NB4 (cell line): Measurements from ENCODE around the gene HINT2.

Experiments
- CTCF ChIP-seq: IDR thresholded peaks from one replicate; pipeline ENCODE4 v1.5.1; 2012; ENCODE audit warnings: low read depth, low read length
- MAX ChIP-seq: IDR thresholded peaks from 2 replicates; pipeline ENCODE4 v1.6.1; 2011; ENCODE audit warnings: low read depth, low read length

DNA sequence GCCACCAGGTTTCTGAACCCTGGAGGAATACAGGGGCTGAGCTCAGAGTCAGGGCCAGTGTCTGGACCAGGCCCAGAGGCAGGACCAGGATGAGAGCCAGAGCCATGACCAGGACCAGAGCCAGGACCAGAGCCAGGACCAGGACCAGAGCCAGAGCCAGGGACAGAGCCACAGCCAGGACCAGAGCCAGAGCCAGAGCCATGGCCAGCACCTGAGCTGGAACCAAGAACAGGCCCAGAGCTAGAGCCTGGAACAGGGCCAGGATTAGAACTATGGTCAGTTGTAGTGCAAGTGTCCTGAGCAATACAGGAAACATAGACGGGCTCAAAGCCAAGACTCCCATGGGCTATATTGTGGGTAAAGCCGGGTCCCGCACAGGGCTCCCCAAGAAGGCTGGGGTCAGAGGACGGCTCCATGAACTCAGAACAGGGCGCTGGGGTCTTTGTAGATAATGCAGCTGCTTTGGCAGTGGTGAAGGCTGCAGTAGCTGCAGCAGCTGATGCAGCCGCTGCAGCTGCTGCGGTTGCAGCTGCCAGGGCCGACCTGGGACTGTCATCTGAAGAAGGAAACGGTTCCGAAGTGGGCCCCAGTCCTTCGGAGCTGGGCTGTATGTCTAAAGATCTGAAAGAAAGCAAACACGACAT, 3.3 kb downstream of the HINT2 start:
- TF ChIP-seq CTCF: no peak
- TF ChIP-seq MAX: no peak
